GM13976 (cell line): ENCODE results near the gene SLC12A6.

Source experiments
- DNase-seq: peaks from one replicate; pipeline ENCODE4 v3.0.0; 2012; ENCODE audit warnings: low spot score
- in situ Hi-C: fragments of 300-500 bp; cut with MboI; formaldehyde crosslinking; loops from one replicate; pipeline ENCODE4 v1.12.0; 2022; ENCODE audit warnings: low sequenced_read_pairs, mixed read lengths, inconsistent platforms; ENCODE audit not compliant: unreplicated experiment
- TF ChIP-seq, protein P1 (sequence below): IDR thresholded peaks from 2 replicates; pipeline ENCODE4 v1.5.1; 2012; ENCODE audit warnings: borderline replicate concordance, mild to moderate bottlenecking; ENCODE audit not compliant: insufficient read depth; ENCODE audit errors: extremely low read depth, missing control alignments, control extremely low read depth

Gene SLC12A6

DNA sequence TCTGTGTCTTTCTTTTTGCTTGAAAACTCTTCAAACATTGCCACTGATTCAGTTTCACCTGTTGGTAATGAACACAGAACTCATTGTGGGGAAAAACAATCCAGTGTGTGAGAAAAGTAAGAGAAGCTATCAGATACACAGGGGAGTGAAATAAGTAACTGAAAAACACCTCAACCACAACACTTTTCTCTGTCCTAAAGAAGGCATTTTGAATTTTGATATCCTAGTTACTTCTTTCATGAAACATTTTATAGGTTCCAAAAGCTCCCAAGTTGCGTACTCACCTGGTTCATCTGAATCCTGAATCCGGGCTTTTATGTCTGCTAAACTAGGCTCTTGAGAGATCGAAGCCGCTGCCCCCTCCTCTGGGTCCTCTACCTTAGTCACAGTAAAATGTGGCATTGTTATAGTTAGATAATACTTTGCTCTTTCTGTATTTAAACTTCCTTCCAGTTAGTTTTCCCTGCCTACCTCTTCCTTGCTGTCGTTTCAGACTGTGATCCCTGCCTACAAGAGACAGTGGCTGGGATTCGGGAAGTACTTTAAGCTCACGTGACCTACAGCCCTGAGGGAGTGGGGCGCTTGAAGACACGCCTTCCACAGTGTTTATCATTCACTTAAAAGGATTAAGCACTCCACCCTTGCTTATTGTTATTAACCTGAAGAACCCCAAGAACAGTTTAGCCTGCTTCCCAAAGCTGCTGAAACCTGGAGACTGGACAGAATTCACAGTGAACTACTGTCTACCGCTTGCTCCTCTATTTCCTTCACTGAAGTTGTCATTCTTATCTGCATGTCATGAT, 19.1 kb downstream of the SLC12A6 start:
- TF ChIP-seq, protein P1, sequence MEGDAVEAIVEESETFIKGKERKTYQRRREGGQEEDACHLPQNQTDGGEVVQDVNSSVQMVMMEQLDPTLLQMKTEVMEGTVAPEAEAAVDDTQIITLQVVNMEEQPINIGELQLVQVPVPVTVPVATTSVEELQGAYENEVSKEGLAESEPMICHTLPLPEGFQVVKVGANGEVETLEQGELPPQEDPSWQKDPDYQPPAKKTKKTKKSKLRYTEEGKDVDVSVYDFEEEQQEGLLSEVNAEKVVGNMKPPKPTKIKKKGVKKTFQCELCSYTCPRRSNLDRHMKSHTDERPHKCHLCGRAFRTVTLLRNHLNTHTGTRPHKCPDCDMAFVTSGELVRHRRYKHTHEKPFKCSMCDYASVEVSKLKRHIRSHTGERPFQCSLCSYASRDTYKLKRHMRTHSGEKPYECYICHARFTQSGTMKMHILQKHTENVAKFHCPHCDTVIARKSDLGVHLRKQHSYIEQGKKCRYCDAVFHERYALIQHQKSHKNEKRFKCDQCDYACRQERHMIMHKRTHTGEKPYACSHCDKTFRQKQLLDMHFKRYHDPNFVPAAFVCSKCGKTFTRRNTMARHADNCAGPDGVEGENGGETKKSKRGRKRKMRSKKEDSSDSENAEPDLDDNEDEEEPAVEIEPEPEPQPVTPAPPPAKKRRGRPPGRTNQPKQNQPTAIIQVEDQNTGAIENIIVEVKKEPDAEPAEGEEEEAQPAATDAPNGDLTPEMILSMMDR = no peak
- DNase-seq = peak; percentile 38
- in situ Hi-C loops = no loop called here

DNA sequence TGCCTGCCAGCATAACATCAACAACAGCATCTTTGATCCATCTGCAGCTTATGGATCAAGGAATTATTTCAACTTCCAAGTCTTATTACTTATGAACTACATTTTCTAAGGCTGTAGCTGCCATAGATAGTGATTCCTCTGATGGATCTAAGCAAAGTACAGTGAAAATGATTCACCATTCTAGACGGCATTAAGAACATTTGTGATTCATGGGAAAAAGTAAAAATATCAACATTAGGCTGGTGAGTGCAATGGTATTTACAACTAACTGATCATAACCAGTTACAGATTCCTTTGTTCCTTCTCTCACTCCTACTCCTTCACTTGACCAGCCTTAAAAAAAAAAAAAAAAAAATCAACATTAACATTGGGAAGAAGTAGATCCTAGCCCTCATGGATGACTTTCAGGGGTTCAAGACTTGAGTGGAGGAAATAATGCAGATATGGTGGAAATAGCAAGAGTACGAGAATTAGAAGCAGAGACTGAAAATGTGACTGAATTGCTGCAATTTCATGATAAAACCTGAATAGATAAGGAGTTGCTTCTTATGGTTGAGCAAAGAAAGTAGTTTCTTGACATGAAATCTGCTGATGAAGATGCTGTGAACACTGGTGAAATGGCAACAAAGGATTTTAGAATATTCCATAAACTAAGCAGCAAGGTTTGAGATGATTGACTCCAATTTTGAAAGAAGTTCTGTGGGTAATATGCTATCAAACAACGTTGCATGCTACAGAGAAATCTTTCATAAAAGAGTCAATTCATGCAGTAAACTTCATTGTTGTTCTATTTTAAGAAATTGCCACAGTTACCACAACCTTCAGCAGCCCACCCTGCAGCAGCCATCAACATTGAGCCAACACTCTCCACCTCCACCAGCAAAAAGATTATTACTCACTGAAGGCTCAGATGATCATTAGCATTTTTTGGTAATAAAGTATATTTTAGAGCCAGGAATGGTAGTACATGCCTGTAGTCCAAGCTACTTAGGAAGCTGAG, 22.8 kb downstream of the SLC12A6 start:
- TF ChIP-seq, protein P1 = no peak
- in situ Hi-C loops = no loop called here
- DNase-seq = no peak

DNA sequence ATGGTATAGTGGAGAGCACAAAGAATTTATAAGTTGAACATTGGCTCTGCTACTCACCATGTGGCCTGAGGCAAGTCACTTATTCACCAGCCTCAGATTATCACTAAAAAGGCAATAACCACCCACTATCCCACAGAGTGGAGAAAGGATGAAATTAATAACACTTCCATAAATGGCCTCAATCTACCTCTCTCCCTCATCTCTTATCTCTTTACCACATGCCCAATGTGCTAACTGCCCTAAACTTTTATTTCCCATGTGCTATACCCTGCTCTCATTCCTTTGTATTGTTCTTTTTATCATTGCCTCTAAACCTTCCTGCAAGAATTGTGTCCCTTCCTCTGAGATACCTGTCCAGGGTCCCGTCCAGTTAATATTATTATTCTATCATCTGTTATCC, 26.0 kb downstream of the SLC12A6 start:
- TF ChIP-seq, protein P1 = no peak
- in situ Hi-C loops = no loop called here
- DNase-seq = no peak

DNA sequence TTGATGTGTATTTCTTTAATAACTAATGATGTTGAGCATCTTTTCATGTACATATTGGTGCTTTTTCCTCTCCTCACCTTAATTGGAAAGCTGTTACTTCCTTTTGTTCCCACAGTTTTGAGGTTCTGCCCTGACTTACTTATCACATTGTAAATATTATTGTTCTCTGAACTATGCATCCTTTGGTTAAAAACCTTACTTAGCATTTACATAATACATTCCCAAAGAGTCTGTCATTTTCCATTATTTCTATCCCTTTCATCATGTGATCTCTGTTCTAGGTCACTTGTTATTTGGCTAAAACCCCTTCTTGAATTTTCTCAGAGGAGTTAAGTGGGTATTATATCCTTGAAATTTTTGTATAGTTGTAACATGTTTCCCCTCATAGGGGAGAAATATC, 33.0 kb downstream of the SLC12A6 start:
- in situ Hi-C loops = no loop called here
- DNase-seq = no peak
- TF ChIP-seq, protein P1 = no peak

DNA sequence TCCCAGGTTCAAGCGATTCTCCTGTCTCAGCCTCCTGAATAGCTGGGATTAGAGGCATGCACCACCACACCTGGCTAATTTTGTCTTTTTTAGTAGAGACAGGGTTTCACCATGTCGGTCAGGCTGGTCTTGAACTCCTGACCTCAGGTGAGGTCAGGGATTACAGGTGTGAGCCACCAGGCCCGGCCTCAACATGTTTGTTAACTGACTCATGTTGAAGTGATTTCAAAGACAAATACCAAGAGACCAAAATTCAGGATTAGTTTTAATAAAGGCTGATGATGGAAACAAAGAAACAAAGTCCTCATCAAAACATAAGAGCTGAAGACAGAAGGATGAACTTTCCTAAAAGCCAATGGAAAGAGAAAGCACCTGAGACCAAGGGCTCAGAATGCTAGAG, 36.5 kb downstream of the SLC12A6 start:
- DNase-seq = no peak
- TF ChIP-seq, protein P1 = no peak
- in situ Hi-C loops = no loop called here

DNA sequence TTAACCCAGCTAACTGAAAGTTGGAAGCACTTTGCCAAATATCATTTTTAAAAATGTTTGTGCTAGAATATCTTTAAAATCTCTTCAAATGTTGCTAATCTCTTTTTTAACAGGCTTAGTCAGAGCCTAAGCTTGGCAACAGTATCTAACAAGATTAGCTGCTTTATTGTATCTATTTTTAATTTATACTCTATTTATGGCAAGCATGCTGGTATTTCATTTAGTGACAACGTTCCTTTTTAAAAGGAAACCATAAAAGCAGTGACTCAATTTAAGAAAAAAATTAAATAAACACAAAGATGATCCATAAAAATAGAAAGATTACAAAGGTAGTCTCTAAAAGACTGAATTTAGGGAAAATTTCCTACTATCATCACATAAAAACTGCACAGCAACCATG, 40.5 kb downstream of the SLC12A6 start:
- TF ChIP-seq, protein P1 = no peak
- no peak for DNase-seq
- in situ Hi-C loops = no loop called here
